ENCODE measurements around the gene TCF7L1. TPM values are rescaled to one million over a fixed set of nuclear protein-coding genes. Genes with fewer than 3 reads are reported as not detected.
A peak's percentile ranks its signal among the peaks of the same experiment; 100 is the strongest.

The TCF7L1 gene
- total RNA-seq, 2 experiments from 2014 or later, result not detected

DNA sequence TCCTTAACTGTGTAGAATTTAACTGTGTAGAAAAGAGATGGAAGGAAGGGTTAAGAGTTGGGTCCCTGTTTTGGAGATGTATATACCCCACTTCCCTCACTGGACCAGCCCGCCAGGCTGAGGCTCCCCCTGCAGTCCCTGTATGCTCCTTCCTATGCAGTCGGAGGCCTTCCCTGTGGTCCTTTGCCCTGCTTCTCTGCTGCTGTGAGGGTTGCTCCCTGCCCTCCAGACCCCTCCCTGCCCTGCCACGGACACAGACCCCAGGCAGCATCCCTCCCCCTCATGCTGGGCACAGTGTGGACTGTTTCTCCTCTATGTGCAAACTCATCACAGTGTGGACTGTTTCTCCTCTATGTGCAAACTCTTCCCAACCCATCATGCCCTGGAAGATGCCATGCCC, 105.9 kb downstream of the TCF7L1 start:
- ATAC-seq (ENCODE audit: low read depth) (no peak), DNase-seq (no peak)
- Mint-ChIP-seq H3K4me1 (peaks cover 4% of the 10 kb centered on the region), H3K36me3 (no peaks in the 10 kb centered on the region), H3K27ac (no peak overlapping the region), H3K4me3 (no peak overlapping the region), H3K27me3 (peaks cover 26% of the 10 kb centered on the region), H3K9me3 (no peaks in the 10 kb centered on the region)
- POLR2A ChIA-PET, result no interaction called here

GRCh38 chr2:85240055-85240454, 106.9 kb downstream of the TCF7L1 start:
- POLR2A ChIA-PET, result no interaction called here
- no peaks in the 10 kb centered on the region for H3K36me3 Mint-ChIP-seq
- no peaks in the 10 kb centered on the region for H3K9me3 Mint-ChIP-seq
- peaks cover 4% of the 10 kb centered on the region for H3K4me1 Mint-ChIP-seq
- no peak for ATAC-seq (ENCODE audit: low read depth)
- H3K27ac Mint-ChIP-seq, result no peak overlapping the region
- peaks cover 21% of the 10 kb centered on the region for H3K27me3 Mint-ChIP-seq
- no peak overlapping the region for H3K4me3 Mint-ChIP-seq
- no peak for DNase-seq

GRCh38 chr2:85242321-85242720, 109.1 kb downstream of the TCF7L1 start:
- Mint-ChIP-seq H3K27ac (no peak overlapping the region), H3K4me1 (peaks cover 4% of the 10 kb centered on the region), H3K9me3 (no peaks in the 10 kb centered on the region), H3K36me3 (no peaks in the 10 kb centered on the region), H3K27me3 (peaks cover 28% of the 10 kb centered on the region), H3K4me3 (no peak overlapping the region)
- POLR2A ChIA-PET, result no interaction called here
- ATAC-seq (ENCODE audit: low read depth) (no peak), DNase-seq (no peak)

DNA sequence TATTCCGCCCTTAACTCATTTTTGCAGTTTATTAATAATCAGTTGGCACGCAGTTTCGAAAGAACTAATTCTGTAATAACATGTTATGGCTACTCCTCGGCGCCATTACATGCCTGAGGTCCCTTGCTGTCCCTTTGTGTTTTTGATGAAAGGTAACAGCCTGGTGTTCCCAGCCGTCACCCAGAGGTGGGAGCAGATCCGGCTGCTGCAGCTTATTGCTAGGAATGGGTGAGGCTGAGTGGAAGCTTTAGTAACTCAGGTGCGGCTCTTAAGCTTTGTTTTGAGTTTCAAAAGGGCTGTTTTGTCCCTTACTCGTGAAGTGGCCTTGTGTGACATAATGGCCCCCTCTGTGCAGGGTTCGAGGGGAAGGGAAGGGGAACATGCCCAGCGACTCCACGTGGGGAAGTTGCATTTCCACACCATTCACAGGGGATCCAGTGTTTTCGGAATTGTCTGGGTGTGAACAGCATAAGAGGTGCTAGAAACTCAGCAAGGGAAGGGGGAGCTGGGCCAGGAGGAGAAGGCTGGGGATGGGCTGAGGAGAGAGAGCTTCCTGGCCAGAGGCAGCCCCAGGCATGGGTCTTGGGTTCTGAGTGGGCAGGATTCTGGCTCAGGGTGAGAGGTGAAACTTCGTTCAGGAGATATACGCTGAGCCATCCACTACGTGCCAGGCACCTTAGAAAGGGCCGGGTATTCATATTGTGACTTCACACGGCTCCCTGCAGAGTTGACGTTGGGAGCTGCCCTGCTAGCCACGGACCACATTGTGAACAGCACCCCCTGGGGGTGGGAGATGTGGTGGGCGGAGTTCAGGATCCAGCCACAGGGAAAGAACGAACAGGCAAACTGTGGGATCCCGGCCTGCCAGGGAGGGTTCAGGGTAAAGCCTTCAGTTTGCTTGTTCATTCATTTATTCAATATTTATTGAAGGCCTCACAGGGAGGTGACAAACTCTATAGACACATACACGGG, 110.2 kb downstream of the TCF7L1 start:
- peak; percentile 33 for DNase-seq
- Mint-ChIP-seq H3K4me3 (no peak overlapping the region), H3K36me3 (no peaks in the 10 kb centered on the region), H3K27me3 (peaks cover 22% of the 10 kb centered on the region), H3K27ac (no peak overlapping the region), H3K9me3 (no peaks in the 10 kb centered on the region), H3K4me1 (peaks cover 4% of the 10 kb centered on the region)
- POLR2A ChIA-PET, result no interaction called here
- ATAC-seq (ENCODE audit: low read depth), result no peak

- Mint-ChIP-seq H3K36me3 (no peaks in the 10 kb centered on the region), H3K27ac (no peak overlapping the region), H3K9me3 (no peaks in the 10 kb centered on the region), H3K4me3 (no peak overlapping the region), H3K4me1 (peaks cover 4% of the 10 kb centered on the region), H3K27me3 (peaks cover 15% of the 10 kb centered on the region)
- POLR2A ChIA-PET, result no interaction called here
- DNase-seq, result no peak
- ATAC-seq (ENCODE audit: low read depth), result no peak
These were observed 111.6 kb downstream of the TCF7L1 start for GRCh38 chr2:85244828-85245227.

DNA sequence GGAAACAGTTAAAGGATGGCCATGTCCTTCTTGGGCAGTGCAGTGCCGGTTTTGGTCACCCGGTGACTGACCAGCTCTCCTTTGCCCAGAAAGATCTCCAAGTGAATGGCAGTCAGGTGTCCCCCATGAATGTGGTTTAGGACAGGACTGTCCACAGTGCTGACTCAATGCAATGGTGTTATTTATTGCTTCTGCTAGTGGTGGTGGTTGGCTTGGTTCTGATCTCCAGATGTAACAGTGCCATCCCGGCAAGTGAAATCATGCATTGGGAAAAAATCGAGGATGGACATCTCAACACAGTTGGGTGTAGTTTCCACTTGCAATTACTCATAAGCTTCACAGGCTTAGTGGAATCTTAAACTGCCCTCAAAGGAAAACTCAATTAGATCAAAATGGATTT, 112.7 kb downstream of the TCF7L1 start:
- Mint-ChIP-seq H3K4me1 (peaks cover 2% of the 10 kb centered on the region), H3K27me3 (peaks cover 11% of the 10 kb centered on the region), H3K4me3 (no peak overlapping the region), H3K36me3 (no peaks in the 10 kb centered on the region), H3K27ac (no peak overlapping the region), H3K9me3 (no peaks in the 10 kb centered on the region)
- ATAC-seq (ENCODE audit: low read depth) (no peak), DNase-seq (no peak)
- POLR2A ChIA-PET, result no interaction called here

DNA sequence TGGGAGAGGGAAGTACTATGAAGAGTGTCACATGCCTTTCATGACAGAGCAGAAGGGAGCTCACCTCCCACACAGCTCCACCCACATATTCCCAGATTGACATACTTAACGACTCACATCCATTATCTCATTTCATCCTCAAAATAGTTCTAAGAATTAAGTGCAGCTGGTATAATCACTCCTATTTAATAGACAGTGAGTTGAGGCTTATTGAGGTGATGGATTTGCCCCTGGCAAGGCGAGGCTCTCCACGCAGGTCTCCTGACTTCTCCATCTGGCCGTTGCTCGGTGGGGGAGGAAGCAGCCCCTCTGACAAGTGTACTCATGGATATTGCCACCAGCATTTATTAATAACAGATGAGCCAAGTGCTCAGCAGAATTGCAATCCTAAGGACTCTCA, 113.2 kb downstream of the TCF7L1 start:
- Mint-ChIP-seq H3K27me3 (peaks cover 11% of the 10 kb centered on the region), H3K36me3 (no peaks in the 10 kb centered on the region)

GRCh38 chr2:85247610-85248009, 114.4 kb downstream of the TCF7L1 start:
- POLR2A ChIA-PET, result no interaction called here
- no peak overlapping the region for H3K4me3 Mint-ChIP-seq
- no peak for DNase-seq
- peaks cover 11% of the 10 kb centered on the region for H3K27me3 Mint-ChIP-seq
- no peak overlapping the region for H3K27ac Mint-ChIP-seq
- no peak for ATAC-seq (ENCODE audit: low read depth)
- H3K9me3 Mint-ChIP-seq, result no peaks in the 10 kb centered on the region
- no peaks in the 10 kb centered on the region for H3K36me3 Mint-ChIP-seq
- no peaks in the 10 kb centered on the region for H3K4me1 Mint-ChIP-seq

More for the DNA sequence above, 113.2 kb downstream of the TCF7L1 start:
- Mint-ChIP-seq H3K27ac (no peak overlapping the region), H3K4me1 (no peaks in the 10 kb centered on the region), H3K9me3 (no peaks in the 10 kb centered on the region), H3K4me3 (no peak overlapping the region)
- DNase-seq (no peak), ATAC-seq (ENCODE audit: low read depth) (no peak)
- POLR2A ChIA-PET, result interaction anchor here (0.6 kb wide), 1 partner anchor 282 kb away, joined by 4 read pairs; no protein-coding TSS in a partner anchor

DNA sequence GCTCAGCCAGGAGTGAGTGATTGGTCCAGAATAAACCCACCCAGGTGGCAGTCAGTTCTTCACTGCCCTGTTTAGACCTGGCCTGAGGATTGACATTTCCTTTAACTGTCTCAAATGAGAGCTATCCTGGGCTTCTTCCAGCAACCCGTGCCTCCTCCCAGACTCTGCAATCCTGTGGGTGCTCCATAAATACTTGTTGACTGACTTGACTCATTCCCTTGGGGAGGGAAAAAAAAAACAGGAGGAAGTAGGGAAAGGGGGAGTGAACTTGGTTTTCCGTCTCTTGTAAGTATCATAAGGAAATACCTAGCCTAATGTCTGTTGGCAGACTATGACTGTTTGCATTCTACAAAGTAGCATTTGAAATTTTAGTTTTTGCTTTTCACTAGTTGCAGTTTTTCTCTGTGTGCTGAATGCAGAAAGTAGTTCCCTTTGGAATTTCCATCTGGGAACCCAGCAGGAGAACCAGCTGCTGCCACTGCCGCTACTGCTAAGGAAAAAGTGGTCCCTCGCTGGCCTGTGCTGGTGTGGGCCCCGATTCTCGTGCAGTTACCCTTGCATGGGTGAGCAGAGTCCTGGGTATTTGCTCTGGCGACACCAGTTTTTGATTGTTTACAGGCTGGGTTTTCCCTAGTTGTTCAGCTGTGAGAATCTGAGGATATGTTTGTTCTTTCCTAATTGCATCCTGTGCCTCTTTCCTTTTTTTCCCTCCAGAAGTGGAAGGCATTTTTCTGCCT, 115.7 kb downstream of the TCF7L1 start:
- POLR2A ChIA-PET, result no interaction called here
- Mint-ChIP-seq H3K27ac (no peak overlapping the region), H3K4me1 (no peaks in the 10 kb centered on the region), H3K9me3 (no peaks in the 10 kb centered on the region), H3K27me3 (peaks cover 11% of the 10 kb centered on the region), H3K36me3 (no peaks in the 10 kb centered on the region), H3K4me3 (no peak overlapping the region)
- ATAC-seq (ENCODE audit: low read depth) (no peak), DNase-seq (no peak)

DNA sequence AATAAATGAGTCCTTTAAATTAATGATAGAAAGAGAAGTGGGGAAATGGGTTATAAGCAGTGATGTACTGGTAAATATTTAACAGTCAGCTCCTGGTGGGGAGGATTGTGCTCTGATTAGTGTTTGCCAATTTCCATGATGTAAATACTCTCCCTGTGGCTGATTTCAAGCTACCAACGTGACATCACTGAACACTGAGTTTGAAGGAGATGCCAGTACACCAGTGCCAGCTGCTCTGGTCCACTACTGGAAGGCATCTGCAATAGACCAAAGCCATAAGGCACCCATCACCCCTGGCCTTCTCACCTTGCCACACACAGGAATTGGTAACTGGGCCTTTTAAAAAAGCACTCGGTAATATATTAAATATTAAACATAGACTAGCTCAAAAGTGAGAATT, 116.9 kb downstream of the TCF7L1 start:
- H3K4me1 Mint-ChIP-seq, result no peaks in the 10 kb centered on the region
- H3K36me3 Mint-ChIP-seq, result no peaks in the 10 kb centered on the region
- no peak overlapping the region for H3K4me3 Mint-ChIP-seq
- POLR2A ChIA-PET, result no interaction called here
- DNase-seq (no peak), ATAC-seq (ENCODE audit: low read depth) (no peak)
- peaks cover 11% of the 10 kb centered on the region for H3K27me3 Mint-ChIP-seq
- no peaks in the 10 kb centered on the region for H3K9me3 Mint-ChIP-seq
- no peak overlapping the region for H3K27ac Mint-ChIP-seq

- POLR2A ChIA-PET, result no interaction called here
- DNase-seq (no peak), ATAC-seq (ENCODE audit: low read depth) (no peak)
- no peaks in the 10 kb centered on the region for H3K4me1 Mint-ChIP-seq
- H3K36me3 Mint-ChIP-seq, result no peaks in the 10 kb centered on the region
- no peak overlapping the region for H3K27ac Mint-ChIP-seq
- H3K27me3 Mint-ChIP-seq, result peaks cover 8% of the 10 kb centered on the region
- no peaks in the 10 kb centered on the region for H3K9me3 Mint-ChIP-seq
- H3K4me3 Mint-ChIP-seq, result no peak overlapping the region
These were observed 118.0 kb downstream of the TCF7L1 start for GRCh38 chr2:85251070-85251616.

DNA sequence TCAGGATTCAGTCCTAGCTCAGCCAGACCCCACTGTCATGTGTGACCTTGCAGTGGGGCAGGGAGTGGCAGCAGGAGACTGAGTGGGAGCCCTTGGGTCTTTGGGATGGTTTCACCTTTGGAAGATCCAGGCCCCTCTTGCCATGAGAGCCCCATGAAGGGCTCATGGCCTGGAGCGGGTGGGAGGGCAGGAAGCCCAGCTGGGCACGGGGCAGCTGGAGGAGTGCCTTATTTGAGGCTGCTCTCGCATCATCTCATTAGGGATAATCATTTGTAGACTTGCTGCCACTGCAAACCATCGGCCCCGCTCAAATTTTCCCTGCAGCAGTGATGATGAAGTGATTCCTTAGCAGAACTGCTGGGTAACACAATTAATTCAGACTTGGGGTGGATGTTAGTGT, 120.7 kb downstream of the TCF7L1 start:
- Mint-ChIP-seq H3K9me3 (no peaks in the 10 kb centered on the region), H3K27ac (no peak overlapping the region), H3K36me3 (no peaks in the 10 kb centered on the region), H3K4me3 (no peak overlapping the region), H3K27me3 (peaks cover under 1% of the 10 kb centered on the region), H3K4me1 (no peaks in the 10 kb centered on the region)
- POLR2A ChIA-PET, result interaction anchor here (0.6 kb wide), 1 partner anchor 11 kb away, joined by 3 read pairs; no protein-coding TSS in a partner anchor
- ATAC-seq (ENCODE audit: low read depth) (no peak), DNase-seq (no peak)

DNA sequence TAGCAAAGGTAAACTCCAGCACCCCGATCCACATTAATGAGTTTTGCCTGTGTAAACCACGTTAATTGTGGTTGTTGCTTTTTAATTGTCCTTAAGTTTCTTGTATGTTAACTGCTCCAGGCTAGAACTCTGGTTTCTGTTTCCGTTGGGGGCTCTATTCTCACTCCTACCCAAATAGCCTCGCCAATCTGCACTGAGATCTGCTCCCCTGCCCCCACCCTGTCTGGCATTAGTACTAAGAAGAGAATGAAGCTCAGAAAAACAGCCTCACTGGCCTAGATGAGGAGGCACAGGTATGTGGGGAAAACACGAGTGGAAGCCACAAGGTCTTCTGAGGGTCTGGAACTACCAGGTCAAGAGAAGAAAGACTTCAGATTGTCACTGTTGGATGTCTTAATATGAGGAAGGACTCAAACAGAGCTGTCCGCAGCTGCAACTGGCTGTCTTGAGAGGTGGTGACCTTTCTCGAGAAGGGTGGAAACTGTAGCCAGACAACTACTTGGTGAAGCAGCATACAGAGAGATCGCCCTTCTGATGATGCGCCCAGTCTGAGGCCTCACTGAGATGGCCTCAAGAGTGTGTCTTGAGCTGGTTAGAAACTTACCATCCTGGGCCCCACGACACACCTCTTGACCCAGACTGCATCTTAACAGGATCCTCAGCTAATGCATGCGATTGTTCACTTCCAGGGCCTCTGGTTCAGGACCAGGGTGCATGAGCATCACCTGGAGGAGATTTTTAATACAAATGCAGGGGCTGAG, 121.5 kb downstream of the TCF7L1 start:
- Mint-ChIP-seq H3K4me3 (no peak overlapping the region), H3K27ac (no peak overlapping the region), H3K36me3 (no peaks in the 10 kb centered on the region), H3K27me3 (no peaks in the 10 kb centered on the region), H3K9me3 (no peaks in the 10 kb centered on the region), H3K4me1 (no peaks in the 10 kb centered on the region)
- ATAC-seq (ENCODE audit: low read depth), result no peak
- POLR2A ChIA-PET, result no interaction called here
- no peak for DNase-seq
